DOHH2 (cell line): Measurements from ENCODE around the gene POLR1D.

ENCODE experiments used
- H3F3A ChIP-seq: fragments of 200-600 bp; sonication (generic), shearing (Covaris generic); 2 replicates; pipeline ENCODE4 v1.6.0; 2016; ENCODE audit warnings: antibody characterized with exemption, mild to moderate bottlenecking; ENCODE audit not compliant: control insufficient read depth, insufficient read depth
- H3K27ac ChIP-seq: fragments of 200-600 bp; sonication (generic); 2 replicates; pipeline ENCODE4 v1.5.1; 2014; ENCODE audit warnings: low read depth, mild to moderate bottlenecking, low read length, moderate library complexity
- H3K27me3 ChIP-seq: fragments of 200-600 bp; sonication (generic); 2 replicates; pipeline ENCODE4 v1.6.1; 2014; ENCODE audit warnings: mild to moderate bottlenecking, low read length, mixed read lengths; ENCODE audit not compliant: control insufficient read depth
- H3K36me3 ChIP-seq: fragments of 200-600 bp; sonication (generic); 2 replicates; pipeline ENCODE4 v1.6.1; 2014; ENCODE audit warnings: mild to moderate bottlenecking, low read length, moderate library complexity, mixed read lengths; ENCODE audit not compliant: control insufficient read depth
- H3K4me1 ChIP-seq: fragments of 200-600 bp; sonication (generic); 2 replicates; pipeline ENCODE4 v1.6.1; 2014; ENCODE audit warnings: mild to moderate bottlenecking, low read length, mixed read lengths; ENCODE audit not compliant: control insufficient read depth
- H3K4me2 ChIP-seq: fragments of 200-600 bp; sonication (generic); 2 replicates; pipeline ENCODE4 v1.6.0; 2014; ENCODE audit warnings: mild to moderate bottlenecking, low read length, moderate library complexity
- H3K4me3 ChIP-seq: fragments of 200-600 bp; sonication (generic); 2 replicates; pipeline ENCODE4 v1.5.1; 2014; ENCODE audit warnings: mild to moderate bottlenecking, low read length, mixed read lengths
- H3K79me2 ChIP-seq: fragments of 200-600 bp; sonication (generic); 2 replicates; pipeline ENCODE4 v1.6.1; 2014; ENCODE audit warnings: mild to moderate bottlenecking, low read length, mixed read lengths; ENCODE audit not compliant: control insufficient read depth
- H3K9me2 ChIP-seq: fragments of 200-600 bp; sonication (generic); replicated peaks from 2 replicates; pipeline ENCODE4 v1.6.1; 2014; ENCODE audit warnings: mild to moderate bottlenecking, low read length, mixed read lengths; ENCODE audit not compliant: control insufficient read depth
- H3K9me3 ChIP-seq: fragments of 200-600 bp; sonication (generic); 2 replicates; pipeline ENCODE4 v1.6.1; 2014; ENCODE audit warnings: antibody characterized with exemption, low read length, mixed read lengths; ENCODE audit not compliant: control insufficient read depth, insufficient read depth
- H4K20me1 ChIP-seq: fragments of 200-600 bp; sonication (generic); 2 replicates; pipeline ENCODE4 v1.6.0; 2014; ENCODE audit warnings: low read depth, mild to moderate bottlenecking, antibody characterized with exemption, low read length, moderate library complexity; ENCODE audit not compliant: control insufficient read depth, insufficient read depth
- EZH2phosphoT487 ChIP-seq: fragments of 200-600 bp; sonication (generic); IDR thresholded peaks from 2 replicates; pipeline ENCODE4 v1.6.1; 2017; ENCODE audit warnings: borderline replicate concordance, mild to moderate bottlenecking, antibody characterized with exemption, low read length, moderate library complexity, mixed read lengths
- TF ChIP-seq, protein P1 (sequence below): fragments of 200-600 bp; sonication (generic); IDR thresholded peaks from one replicate; pipeline ENCODE4 v1.5.1; 2014; ENCODE audit warnings: antibody characterized with exemption, mild to moderate bottlenecking, low read depth, low read length; ENCODE audit not compliant: poor library complexity, severe bottlenecking

POLR1D gene

DNA sequence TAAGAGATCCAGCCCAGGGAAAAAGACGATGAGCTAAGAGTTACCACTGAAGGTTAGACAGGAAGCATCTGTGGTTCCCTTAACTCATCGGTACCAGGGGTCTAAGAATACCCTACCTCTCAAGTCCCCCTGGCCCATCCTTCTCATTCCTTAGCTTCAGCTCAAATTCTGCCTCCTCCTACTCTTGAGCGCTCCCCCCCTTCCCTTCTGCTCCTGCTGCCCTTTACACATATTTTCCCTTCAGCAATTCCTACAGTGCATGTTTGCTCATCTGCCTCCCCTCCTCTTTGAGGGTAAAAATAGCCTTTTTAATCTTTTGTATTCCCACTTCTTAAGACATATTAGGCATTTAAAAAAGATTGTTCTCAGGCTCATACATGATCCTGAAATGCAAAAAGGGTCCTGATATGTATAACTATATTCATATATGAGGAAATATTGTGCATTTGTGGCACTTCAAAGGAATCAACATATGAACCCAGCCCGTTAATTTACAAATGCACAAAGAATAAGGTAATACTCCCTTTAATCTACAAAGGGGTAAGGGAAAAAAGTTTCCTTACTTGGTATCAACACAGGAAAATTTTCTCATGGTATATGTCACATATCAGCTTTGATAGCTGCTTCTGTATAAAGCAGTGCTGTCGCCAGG is 34.5 kb upstream of the POLR1D start:
- no peak overlapping the region for H3K27ac ChIP-seq
- no peaks in the 10 kb centered on the region for H3F3A ChIP-seq
- no peaks in the 10 kb centered on the region for H3K27me3 ChIP-seq
- H3K9me2 ChIP-seq, result no peaks in the 10 kb centered on the region
- H3K79me2 ChIP-seq, result peaks cover 16% of the 10 kb centered on the region
- H3K4me2 ChIP-seq, result no peak overlapping the region
- TF ChIP-seq, protein P1, sequence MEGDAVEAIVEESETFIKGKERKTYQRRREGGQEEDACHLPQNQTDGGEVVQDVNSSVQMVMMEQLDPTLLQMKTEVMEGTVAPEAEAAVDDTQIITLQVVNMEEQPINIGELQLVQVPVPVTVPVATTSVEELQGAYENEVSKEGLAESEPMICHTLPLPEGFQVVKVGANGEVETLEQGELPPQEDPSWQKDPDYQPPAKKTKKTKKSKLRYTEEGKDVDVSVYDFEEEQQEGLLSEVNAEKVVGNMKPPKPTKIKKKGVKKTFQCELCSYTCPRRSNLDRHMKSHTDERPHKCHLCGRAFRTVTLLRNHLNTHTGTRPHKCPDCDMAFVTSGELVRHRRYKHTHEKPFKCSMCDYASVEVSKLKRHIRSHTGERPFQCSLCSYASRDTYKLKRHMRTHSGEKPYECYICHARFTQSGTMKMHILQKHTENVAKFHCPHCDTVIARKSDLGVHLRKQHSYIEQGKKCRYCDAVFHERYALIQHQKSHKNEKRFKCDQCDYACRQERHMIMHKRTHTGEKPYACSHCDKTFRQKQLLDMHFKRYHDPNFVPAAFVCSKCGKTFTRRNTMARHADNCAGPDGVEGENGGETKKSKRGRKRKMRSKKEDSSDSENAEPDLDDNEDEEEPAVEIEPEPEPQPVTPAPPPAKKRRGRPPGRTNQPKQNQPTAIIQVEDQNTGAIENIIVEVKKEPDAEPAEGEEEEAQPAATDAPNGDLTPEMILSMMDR, result no peak
- no peak for TF ChIP-seq EZH2phosphoT487
- H3K4me1 ChIP-seq, result no peaks in the 10 kb centered on the region; the same call in 1 of the 2 replicates
- no peaks in the 10 kb centered on the region for H4K20me1 ChIP-seq
- H3K4me3 ChIP-seq, result no peak overlapping the region
- H3K9me3 ChIP-seq, result no peaks in the 10 kb centered on the region
- H3K36me3 ChIP-seq, result no peaks in the 10 kb centered on the region

DNA sequence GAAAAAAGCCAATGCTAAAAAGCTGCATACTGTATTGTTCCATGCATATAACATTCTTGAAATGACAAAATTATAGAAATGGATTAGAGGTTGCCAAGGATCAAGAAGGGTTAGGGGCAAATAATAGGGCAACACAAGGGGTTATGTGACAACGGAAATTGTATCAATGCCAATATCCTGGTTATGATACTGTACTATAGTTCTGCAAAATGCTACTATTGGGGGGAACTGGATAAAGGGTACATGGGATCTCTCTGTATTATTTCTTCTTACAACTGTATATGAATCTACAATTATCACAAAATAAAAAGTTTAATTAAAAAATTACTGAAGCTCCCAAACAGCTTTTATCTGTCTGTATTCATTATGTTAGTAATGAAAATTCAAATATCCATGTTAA is 33.3 kb upstream of the POLR1D start:
- H3F3A ChIP-seq, result no peaks in the 10 kb centered on the region
- H3K9me3 ChIP-seq, result no peaks in the 10 kb centered on the region
- H3K4me1 ChIP-seq, result peaks cover 11% of the 10 kb centered on the region
- no peak overlapping the region for H3K4me3 ChIP-seq
- TF ChIP-seq EZH2phosphoT487, result no peak
- TF ChIP-seq, protein P1, result no peak
- H3K9me2 ChIP-seq, result no peaks in the 10 kb centered on the region
- no peaks in the 10 kb centered on the region for H4K20me1 ChIP-seq
- H3K27me3 ChIP-seq, result no peaks in the 10 kb centered on the region
- no peak overlapping the region for H3K27ac ChIP-seq
- no peak overlapping the region for H3K4me2 ChIP-seq
- no peaks in the 10 kb centered on the region for H3K36me3 ChIP-seq
- peaks cover 20% of the 10 kb centered on the region for H3K79me2 ChIP-seq

DNA sequence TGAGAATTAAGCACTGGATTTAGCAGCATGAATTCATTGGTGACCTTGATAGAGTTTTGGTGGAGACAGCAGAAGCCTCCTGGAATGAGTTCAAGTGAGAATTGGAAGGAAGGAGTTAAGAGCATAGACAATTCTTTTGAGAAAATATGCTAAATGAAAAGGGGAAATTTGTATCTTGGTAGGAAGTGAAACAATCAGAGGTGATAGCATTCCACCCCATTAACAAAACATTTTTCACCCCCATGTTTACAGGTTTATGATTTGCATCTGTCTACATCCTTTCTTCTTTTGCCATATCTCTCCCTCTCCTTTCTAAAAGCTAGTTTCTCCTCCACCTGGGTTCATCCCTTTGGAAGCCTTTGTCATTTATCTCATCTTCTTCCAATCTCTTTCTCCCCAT is 28.8 kb upstream of the POLR1D start:
- no peaks in the 10 kb centered on the region for H3K9me2 ChIP-seq
- no peak overlapping the region for H3K27ac ChIP-seq
- H3K79me2 ChIP-seq, result peaks cover 32% of the 10 kb centered on the region
- no peaks in the 10 kb centered on the region for H3K27me3 ChIP-seq
- H3K4me3 ChIP-seq, result no peak overlapping the region
- no peaks in the 10 kb centered on the region for H4K20me1 ChIP-seq
- TF ChIP-seq, protein P1, result no peak
- TF ChIP-seq EZH2phosphoT487, result no peak
- no peaks in the 10 kb centered on the region for H3K36me3 ChIP-seq
- no peaks in the 10 kb centered on the region for H3K9me3 ChIP-seq
- no peaks in the 10 kb centered on the region for H3F3A ChIP-seq
- H3K4me1 ChIP-seq, result peaks cover 31% of the 10 kb centered on the region
- peak overlapping the region; percentile 37; the same call in 1 of the 2 replicates for H3K4me2 ChIP-seq

DNA sequence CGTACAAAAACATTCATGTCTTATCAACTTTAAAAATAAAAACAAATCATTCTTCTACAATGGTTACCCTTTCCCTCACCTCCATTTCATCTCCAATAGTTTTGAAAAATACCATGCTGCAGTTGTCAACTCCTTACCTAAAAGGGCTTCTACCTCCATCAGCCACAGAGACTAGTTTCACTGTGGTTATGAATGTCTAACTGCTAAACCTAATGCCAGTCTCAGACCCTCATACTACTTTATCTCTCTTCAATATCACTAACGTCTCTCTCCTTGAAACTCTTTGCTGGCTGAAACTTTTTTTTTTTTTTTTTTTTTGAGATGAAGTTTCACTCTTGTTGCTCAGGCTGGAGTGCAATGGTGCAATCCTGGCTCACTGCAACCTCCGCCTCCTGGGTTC is 28.4 kb upstream of the POLR1D start:
- Histone ChIP-seq H3K9me3 (no peaks in the 10 kb centered on the region), H3K4me1 (peaks cover 31% of the 10 kb centered on the region), H4K20me1 (no peaks in the 10 kb centered on the region), H3F3A (no peaks in the 10 kb centered on the region), H3K36me3 (no peaks in the 10 kb centered on the region), H3K4me2 (peak overlapping the region; percentile 37; the same call in 1 of the 2 replicates), H3K79me2 (peaks cover 35% of the 10 kb centered on the region), H3K27me3 (no peaks in the 10 kb centered on the region), H3K9me2 (no peaks in the 10 kb centered on the region), H3K27ac (no peak overlapping the region), H3K4me3 (no peak overlapping the region)
- no peak for TF ChIP-seq EZH2phosphoT487
- TF ChIP-seq, protein P1, result no peak
